HG03460 (cell line): Measurements from ENCODE around the gene ATOH8.

Experiments used
- ATAC-seq: cut with Tn5 transposase; IDR thresholded peaks from one replicate; pipeline ENCODE4 v1.9.1; 2021; ENCODE audit not compliant: unreplicated experiment

Gene ATOH8

GRCh38 chr2:85769983-85770362 lies 16.2 kb downstream of the ATOH8 start:
- no peak for ATAC-seq

GRCh38 chr2:85770369-85770768 lies 16.6 kb downstream of the ATOH8 start:
- no peak for ATAC-seq

- no peak for ATAC-seq
These were observed 17.1 kb downstream of the ATOH8 start for GRCh38 chr2:85770786-85771409.

- no peak for ATAC-seq
These were observed 17.7 kb downstream of the ATOH8 start for GRCh38 chr2:85771486-85771885.

- ATAC-seq = no peak
These were observed 18.4 kb downstream of the ATOH8 start for GRCh38 chr2:85772019-85772745.

- no peak for ATAC-seq
These were observed 19.2 kb downstream of the ATOH8 start for GRCh38 chr2:85772841-85773491.

- no peak for ATAC-seq
These were observed 19.9 kb downstream of the ATOH8 start for GRCh38 chr2:85773692-85774091.

- ATAC-seq = no peak
These were observed 20.6 kb downstream of the ATOH8 start for GRCh38 chr2:85774126-85774978.

- ATAC-seq = no peak
These were observed 21.9 kb downstream of the ATOH8 start for GRCh38 chr2:85775406-85776381.

GRCh38 chr2:85776672-85777071 lies 22.9 kb downstream of the ATOH8 start:
- no peak for ATAC-seq

- no peak for ATAC-seq
These were observed 23.7 kb downstream of the ATOH8 start for GRCh38 chr2:85777441-85777861.

- ATAC-seq = no peak
These were observed 25.0 kb downstream of the ATOH8 start for GRCh38 chr2:85778646-85779379.

- no peak for ATAC-seq
These were observed 26.0 kb downstream of the ATOH8 start for GRCh38 chr2:85779641-85780315.

GRCh38 chr2:85780316-85781012 lies 26.7 kb downstream of the ATOH8 start:
- no peak for ATAC-seq

GRCh38 chr2:85781013-85781332 lies 27.2 kb downstream of the ATOH8 start:
- ATAC-seq = no peak

- ATAC-seq = no peak
These were observed 30.0 kb downstream of the ATOH8 start for GRCh38 chr2:85783796-85784195.

- ATAC-seq = no peak
These were observed 30.7 kb downstream of the ATOH8 start for GRCh38 chr2:85784474-85784986.
